Esophagus mucosa (tissue), 1 donor: ENCODE results near the gene APCS. TPM values are rescaled to one million over a fixed set of nuclear protein-coding genes. Genes with fewer than 3 reads are reported as not detected.

ENCODE experiments used
- ATAC-seq: fragments of 200-7000 bp; cut with Tn5 transposase; one replicate; pipeline ENCODE4 v1.9.1; 2020
- total RNA-seq: library from RNA; stranded (reverse); gene quantifications from one replicate; pipeline ENCODE4 v1.2.4, GENCODE V29; 2023
- donor health status: DM: yes; HTN: yes; CAD: no.

The APCS gene
- total RNA-seq, result not detected

- no peak for ATAC-seq
Measured at GRCh38 chr1:159587461-159587951, at the start of gene APCS. Gene APCS (plus strand): TSS chr1:159587826. CDS start chr1:159587922, 96 bp downstream.

GRCh38 chr1:159548126-159548525 lies 39.5 kb upstream of the APCS start:
- ATAC-seq, result no peak

DNA sequence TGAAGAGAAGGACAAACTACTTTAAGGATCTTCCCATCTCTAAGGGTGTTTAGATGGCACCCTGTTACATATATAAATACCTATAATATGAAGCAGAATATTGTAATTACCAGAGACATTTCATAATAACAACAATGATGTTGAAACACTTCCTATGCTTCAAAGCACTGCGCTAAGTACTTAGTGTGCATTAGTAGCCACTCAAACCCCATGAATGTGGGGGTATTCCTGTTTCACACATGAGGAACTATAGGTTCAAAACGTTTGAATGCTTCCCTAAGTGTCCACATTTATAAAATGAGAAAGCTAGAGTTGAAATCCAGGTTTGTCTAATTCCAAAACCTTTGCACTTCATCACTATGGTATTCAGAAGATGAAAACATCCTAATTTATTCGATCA lies 33.4 kb upstream of the APCS start:
- ATAC-seq, result no peak

DNA sequence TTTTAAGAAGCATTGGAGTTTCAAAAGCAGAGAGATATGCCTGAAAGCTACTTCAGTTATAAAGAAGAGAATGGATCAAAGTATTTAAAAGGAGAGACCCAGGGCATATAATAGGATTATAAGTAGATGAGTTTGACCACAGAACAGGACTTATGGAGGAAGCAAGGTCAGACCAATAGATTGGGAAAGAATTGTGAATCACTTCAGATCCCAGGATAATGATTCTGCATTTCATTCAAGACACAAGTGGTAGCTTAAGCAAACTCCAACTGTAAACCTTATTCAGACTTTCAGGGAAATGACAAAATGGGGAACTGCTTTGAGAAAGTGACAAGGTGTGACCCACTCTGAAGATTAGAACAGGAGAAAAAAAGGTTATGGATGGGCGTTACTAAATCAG lies 32.9 kb upstream of the APCS start:
- no peak for ATAC-seq

- ATAC-seq, result no peak
Measured at GRCh38 chr1:159556931-159557369, 30.7 kb upstream of the APCS start.

DNA sequence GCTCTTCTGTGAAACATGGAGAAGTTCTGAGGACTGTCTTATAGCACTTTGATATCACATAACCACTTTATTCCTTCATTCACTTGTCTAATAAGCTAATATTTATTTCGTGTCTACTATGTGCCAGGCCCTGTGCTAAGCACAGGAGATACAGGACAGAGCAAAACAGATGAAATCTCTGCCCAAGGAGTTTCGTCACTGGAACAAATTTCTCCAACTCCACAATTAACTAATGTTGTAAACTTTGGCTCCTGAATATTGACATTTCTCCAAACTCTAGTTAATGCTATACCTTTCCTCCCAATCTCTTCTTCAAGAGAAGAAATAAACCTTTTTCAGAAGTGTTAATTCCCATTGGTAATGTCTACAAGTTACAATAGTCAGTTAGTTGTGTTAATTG lies 27.0 kb upstream of the APCS start:
- ATAC-seq, result no peak

GRCh38 chr1:159561497-159561896 lies 26.1 kb upstream of the APCS start:
- no peak for ATAC-seq

- no peak for ATAC-seq
Measured at GRCh38 chr1:159562680-159563079, 24.9 kb upstream of the APCS start.

- ATAC-seq, result no peak
Measured at GRCh38 chr1:159577446-159577845, 10.2 kb upstream of the APCS start.

DNA sequence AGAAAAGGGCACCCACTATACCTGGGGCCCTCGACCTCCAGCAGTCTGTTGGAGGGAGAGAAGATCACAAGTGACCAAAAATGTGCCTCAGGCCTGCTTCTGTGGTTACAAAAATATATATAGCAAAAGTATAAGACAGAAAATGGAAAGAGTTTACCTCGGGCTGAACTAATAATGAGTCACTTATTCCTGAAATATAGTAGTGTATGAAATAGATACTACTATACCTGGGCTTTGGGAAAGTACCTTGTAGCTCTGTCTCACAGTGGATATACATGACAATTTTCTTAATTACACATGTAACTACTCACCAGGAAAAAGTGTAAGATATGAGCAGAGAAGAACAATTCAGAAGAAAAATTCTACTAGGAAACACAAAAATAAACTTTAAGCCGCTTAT lies 7.3 kb upstream of the APCS start:
- no peak for ATAC-seq

DNA sequence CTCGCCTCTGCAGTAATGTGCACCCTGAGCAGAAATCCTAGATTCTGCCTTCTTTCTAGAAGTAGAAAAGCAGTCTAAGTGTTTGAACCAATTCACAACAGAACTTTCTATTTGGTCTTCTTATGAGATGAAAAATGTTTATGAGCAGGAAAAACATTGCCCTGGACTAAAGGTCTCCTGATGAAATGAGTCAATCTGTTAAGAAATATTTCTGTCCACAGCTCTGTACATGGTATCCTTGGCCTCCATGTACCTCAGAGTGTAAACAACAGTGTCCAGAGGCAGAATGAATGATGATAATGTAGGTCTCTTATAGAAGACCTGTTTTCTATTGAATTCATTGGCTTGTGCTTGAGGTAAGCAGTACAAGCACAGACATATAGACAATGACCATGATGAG lies 6.2 kb upstream of the APCS start:
- ATAC-seq, result no peak

- ATAC-seq, result no peak
Measured at GRCh38 chr1:159584536-159584935, 3.1 kb upstream of the APCS start.

DNA sequence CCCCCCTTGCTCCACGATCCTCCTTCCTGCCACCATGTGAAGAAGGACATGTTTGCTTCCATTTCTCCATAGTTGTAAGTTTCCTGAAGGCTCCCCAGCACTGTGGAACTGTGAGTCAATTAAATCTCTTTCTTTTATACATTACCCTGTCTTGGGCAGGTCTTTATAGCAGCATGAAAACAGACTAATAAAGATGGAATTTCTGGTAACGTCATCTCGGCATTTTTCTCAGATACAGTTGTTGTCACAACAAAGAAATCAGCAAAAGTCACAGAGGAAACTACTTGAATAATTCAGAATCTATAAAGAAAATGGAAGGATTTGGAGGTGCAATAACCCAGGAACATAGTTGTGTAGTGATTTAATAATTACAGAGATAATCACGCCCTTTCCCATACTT lies 4.4 kb downstream of the APCS start:
- no peak for ATAC-seq

DNA sequence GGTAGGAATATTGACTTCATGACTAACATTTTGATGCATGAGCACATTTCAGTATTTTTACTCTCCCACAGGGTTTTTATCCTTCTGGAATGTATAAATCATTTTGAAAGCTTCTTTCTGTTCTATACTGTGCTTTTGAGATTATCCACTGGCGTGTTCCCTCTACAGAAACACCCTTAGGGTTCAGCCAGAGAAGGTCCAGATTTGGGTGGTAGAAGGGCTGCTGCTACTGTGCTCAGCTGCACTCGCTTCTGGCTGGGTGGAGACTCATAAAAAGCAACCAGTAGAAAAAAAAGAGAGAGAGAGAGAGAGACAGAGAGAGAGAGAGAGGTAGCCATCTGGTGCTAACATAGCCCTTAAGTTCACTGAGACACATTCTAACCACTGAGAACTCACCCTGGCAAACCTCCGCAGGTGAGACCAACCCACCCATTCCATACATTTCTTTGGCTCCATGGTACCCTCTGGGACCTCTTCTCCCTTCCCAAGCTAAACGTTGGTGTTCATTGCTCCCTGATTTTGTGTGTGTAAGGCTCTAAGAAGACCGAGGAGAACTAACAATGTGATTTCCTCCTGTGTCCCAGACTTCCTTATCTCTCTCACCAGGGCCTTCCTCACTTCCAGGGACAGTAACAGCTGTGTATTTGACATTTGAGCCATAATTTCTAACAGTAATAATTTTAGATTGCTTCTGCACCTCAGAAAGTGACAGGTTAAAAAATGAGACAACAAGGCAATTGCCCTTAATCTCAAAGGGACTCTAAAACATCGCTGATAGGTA lies 7.2 kb downstream of the APCS start:
- ATAC-seq, result no peak

DNA sequence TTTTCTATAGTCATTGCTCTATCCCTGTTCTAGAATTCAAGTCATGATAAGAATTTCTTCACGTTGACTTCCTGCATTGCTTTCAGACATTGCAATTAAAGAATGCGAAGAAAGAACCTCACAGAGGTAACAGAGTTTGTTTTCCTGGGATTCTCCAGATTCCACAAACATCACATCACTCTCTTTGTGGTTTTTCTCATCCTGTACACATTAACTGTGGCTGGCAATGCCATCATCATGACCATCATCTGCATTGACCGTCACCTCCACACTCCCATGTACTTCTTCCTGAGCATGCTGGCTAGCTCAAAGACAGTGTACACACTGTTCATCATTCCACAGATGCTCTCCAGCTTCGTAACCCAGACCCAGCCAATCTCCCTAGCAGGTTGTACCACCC lies 10.6 kb downstream of the APCS start:
- ATAC-seq, result no peak

DNA sequence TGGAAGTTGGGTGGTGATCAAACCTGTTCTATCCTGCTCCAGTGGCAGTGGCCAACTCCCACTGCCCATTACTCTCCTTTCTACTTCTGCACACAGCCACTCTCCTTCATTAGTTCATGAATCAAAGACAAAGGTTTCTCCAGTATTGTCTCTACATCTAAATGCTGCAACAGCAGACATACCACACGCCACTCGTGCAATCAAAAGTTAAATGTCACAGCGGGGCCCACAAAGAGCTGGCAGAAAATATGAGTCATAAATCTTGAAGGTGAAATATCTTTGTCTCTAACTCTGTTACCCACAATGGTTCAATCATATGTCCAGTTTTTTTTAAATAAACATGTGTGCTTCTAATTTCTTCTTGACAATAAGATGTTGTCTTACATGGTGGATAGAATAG lies 13.3 kb downstream of the APCS start:
- no peak for ATAC-seq

DNA sequence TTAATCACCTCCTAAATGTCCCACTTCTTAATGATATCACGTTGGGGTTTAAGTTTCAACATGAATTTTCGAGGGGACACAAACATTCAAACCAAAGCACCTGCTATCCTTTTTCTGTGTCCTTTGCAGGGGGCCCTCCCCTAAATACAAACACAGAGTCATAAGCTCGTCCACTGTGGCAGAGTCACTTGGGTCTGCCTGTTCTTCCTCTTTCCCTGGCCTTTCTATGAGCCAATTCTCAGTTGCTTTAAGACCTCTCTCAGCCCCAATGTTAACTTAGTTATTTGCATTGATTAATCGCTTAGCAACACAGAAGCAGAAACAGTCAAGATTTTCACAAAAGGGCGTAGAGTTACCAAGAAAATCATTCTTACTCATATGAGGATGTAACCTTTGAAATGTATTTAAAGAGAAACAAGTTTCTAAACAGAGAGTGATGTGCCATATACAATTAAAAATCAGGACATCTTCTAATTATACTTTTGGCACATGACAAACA lies 14.9 kb downstream of the APCS start:
- no peak for ATAC-seq

DNA sequence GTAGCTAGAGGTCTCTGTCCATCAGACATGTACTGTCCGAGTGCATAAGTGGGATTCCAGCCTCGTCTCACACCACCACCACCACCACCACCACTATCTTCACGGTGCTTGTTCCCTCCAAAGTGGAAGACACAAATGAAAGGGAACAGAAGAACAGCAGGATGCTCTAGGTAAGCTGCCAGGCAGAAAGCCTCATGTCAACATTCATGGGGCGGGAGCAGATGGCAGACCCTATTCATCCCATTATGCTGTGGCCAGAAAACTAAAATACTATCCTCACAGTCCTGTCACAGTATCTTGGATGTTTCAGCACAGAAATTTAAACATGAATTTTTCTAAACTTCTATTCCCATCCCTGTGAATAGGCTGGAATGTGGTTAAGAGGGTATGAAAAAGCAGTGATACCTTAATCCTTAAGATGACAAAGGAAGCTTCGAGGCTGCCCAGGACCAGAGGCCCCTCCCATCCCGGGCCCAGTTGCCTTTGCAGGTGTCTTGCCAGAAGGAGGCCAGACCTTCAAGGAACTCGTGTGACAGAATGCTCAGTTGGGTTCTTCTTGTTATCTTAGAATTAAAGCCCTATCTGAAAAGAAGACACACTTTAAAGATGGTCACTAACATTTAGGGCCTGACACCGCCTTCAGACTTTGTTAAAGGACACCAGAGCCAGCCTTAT lies 24.7 kb downstream of the APCS start:
- ATAC-seq, result no peak

- ATAC-seq, result no peak
Measured at GRCh38 chr1:159632922-159633321, 45.3 kb downstream of the APCS start.

Other genes starting within 250 kb of the APCS start
- gene OR10J4, start 155.6 kb upstream of the APCS start, total RNA-seq, result not detected
- not detected for gene OR10J1, start 148.1 kb upstream of the APCS start, total RNA-seq
- not detected for gene OR10J5, start 51.8 kb upstream of the APCS start, total RNA-seq
- not detected for gene CRP, start 126.8 kb downstream of the APCS start, total RNA-seq
- gene DUSP23, start 193.1 kb downstream of the APCS start, total RNA-seq, result 62.4 TPM
- not detected for gene FCRL6, start 214.5 kb downstream of the APCS start, total RNA-seq
- gene SLAMF8, start 239.0 kb downstream of the APCS start, total RNA-seq, result 0.80 TPM